ENCODE measurements around the gene PCSK6.
"Not testable (repeated sequence)": the region's sequence is repeated elsewhere in the genome, so short reads cannot be mapped to it uniquely, and the experiment has no call there.

The PCSK6 gene

DNA sequence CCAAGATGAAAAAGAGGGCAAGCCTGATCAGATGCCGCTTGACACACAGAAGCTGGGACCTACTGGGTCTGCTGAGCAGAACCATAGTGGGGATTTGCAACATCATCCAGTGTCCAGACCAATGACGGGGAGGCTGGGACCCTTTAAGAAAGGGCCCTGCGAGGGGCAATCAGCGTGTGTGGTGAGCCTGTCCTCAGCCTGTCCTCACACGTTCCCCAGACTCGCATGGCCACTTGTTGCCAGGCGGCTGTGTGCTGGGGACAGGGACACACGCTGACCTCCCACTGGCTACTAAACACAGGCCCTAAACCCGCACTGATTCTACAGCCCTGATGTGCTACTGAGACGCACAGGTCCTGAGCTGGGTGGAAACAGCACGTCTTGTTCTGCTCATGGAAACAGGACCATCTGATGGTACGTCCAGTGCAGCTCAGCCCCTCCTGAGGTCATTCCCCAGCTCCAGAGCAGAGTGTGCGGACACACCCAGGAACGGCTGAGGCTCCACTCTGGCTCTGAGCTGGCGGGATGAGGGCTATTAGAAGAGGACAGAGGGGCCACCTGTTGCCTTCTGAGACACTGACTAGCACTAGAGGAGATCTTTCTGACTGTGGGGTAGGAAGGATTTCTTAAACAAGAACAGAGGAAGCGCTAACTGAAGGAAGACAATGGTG, 24.4 kb downstream of the PCSK6 start:
- Histone ChIP-seq H3K9me3 (ENCODE audit: control insufficient read depth, insufficient read depth, low read length) (no peaks in the 10 kb centered on the region), H3K27ac (ENCODE audit: low read depth, low read length) (no peak overlapping the region), H3K4me2 (ENCODE audit: low read length) (no peak overlapping the region), H3K4me3 (ENCODE audit: low read length) (no peak overlapping the region), H3K4me1 (ENCODE audit: control insufficient read depth, low read length) (no peaks in the 10 kb centered on the region), H3K27me3 (ENCODE audit: control insufficient read depth, low read length) (no peaks in the 10 kb centered on the region), H4K20me1 (ENCODE audit: control insufficient read depth, insufficient read depth, low read depth, low read length) (no peaks in the 10 kb centered on the region), H3K36me3 (ENCODE audit: control insufficient read depth, low read length) (no peaks in the 10 kb centered on the region), H3F3A (ENCODE audit: control insufficient read depth, insufficient read depth) (no peaks in the 10 kb centered on the region), H3K9me2 (replicated peaks; ENCODE audit: control insufficient read depth, low read length) (no peaks in the 10 kb centered on the region), H3K79me2 (ENCODE audit: control insufficient read depth, low read length) (no peaks in the 10 kb centered on the region)
- TF ChIP-seq EZH2phosphoT487 (IDR thresholded peaks at IDR 0.05; ENCODE audit: borderline replicate concordance, low read length) = no peak
- no peak for TF ChIP-seq CTCF (IDR thresholded peaks at IDR 0.05; ENCODE audit: low read depth, low read length, poor library complexity, severe bottlenecking)

DNA sequence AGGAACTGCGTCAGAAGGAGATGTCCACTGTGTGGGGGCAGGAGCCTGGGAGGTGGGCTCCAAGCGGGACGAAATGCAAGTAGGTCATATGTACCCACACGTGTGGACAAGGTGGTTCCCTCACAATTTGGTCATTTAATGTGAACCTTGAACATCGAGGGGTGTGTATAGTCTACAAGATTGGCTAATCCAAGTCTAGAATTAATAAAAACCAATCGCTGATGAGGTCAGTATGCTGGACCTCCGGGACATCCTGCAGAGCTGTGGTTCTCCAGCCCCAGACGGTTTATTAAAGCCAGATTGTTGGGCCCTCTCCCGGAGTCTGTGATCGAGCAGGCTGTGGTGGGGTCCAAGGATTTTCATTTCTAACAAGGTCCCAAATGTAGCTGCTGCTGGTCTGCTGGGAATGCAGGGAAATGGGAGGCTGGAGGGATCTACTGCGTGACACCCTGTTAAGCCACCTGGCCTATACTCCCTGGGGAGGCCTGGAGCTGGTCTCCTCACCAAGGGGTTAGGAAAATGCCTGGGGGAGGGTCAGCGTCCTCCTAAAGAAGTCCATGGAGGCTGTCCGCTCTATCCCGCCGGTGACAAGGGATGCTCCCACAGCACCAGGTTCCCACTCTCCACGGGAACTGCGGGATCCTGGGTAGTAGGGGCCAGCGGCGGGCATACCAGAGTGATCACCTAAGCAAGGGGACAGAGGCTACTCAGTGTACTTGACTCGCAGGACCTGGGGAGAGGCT, 25.1 kb downstream of the PCSK6 start:
- H3K4me3 ChIP-seq (ENCODE audit: low read length) = no peak overlapping the region
- no peaks in the 10 kb centered on the region for H3K36me3 ChIP-seq (ENCODE audit: control insufficient read depth, low read length)
- no peaks in the 10 kb centered on the region for H3K9me2 ChIP-seq (replicated peaks; ENCODE audit: control insufficient read depth, low read length)
- TF ChIP-seq CTCF (IDR thresholded peaks at IDR 0.05; ENCODE audit: low read depth, low read length, poor library complexity, severe bottlenecking) (no peak), EZH2phosphoT487 (IDR thresholded peaks at IDR 0.05; ENCODE audit: borderline replicate concordance, low read length) (no peak)
- no peaks in the 10 kb centered on the region for H3F3A ChIP-seq (ENCODE audit: control insufficient read depth, insufficient read depth)
- no peaks in the 10 kb centered on the region for H3K79me2 ChIP-seq (ENCODE audit: control insufficient read depth, low read length)
- H3K4me1 ChIP-seq (ENCODE audit: control insufficient read depth, low read length) = no peaks in the 10 kb centered on the region
- no peaks in the 10 kb centered on the region for H3K27me3 ChIP-seq (ENCODE audit: control insufficient read depth, low read length)
- H3K27ac ChIP-seq (ENCODE audit: low read depth, low read length) = no peak overlapping the region
- H3K4me2 ChIP-seq (ENCODE audit: low read length) = no peak overlapping the region
- H4K20me1 ChIP-seq (ENCODE audit: control insufficient read depth, insufficient read depth, low read depth, low read length) = no peaks in the 10 kb centered on the region
- H3K9me3 ChIP-seq (ENCODE audit: control insufficient read depth, insufficient read depth, low read length) = no peaks in the 10 kb centered on the region

DNA sequence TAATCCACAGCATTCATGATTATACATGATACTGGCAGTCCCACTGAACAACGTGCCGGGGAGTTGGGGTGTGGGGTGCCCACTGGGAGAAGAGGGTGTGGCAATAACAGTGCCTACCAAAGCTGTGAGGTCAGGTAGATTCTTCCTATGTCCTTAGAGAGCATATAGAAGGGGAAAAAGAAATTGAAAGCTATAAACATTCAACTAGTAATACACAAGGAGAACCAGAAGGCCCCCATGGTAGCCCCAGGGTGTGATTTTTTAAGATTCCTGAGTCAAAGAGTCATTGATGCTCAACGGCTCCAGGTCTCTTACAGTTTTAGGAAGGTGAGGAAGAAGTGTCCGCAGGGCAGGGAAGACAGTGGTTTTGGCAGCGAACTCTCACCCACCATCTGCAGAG, 25.8 kb downstream of the PCSK6 start:
- not testable (repeated sequence) for H3K9me2 ChIP-seq (replicated peaks; ENCODE audit: control insufficient read depth, low read length); H3K79me2 ChIP-seq (ENCODE audit: control insufficient read depth, low read length); H3K4me3 ChIP-seq (ENCODE audit: low read length); H3K36me3 ChIP-seq (ENCODE audit: control insufficient read depth, low read length); H3K4me2 ChIP-seq (ENCODE audit: low read length); H3F3A ChIP-seq (ENCODE audit: control insufficient read depth, insufficient read depth); H3K9me3 ChIP-seq (ENCODE audit: control insufficient read depth, insufficient read depth, low read length); H3K27me3 ChIP-seq (ENCODE audit: control insufficient read depth, low read length); H3K27ac ChIP-seq (ENCODE audit: low read depth, low read length); H4K20me1 ChIP-seq (ENCODE audit: control insufficient read depth, insufficient read depth, low read depth, low read length); H3K4me1 ChIP-seq (ENCODE audit: control insufficient read depth, low read length)

- no peak for TF ChIP-seq EZH2phosphoT487 (IDR thresholded peaks at IDR 0.05; ENCODE audit: borderline replicate concordance, low read length)
- TF ChIP-seq CTCF (IDR thresholded peaks at IDR 0.05; ENCODE audit: low read depth, low read length, poor library complexity, severe bottlenecking) = no peak
- Histone ChIP-seq H3K27ac (ENCODE audit: low read depth, low read length) (no peak overlapping the region), H3K79me2 (ENCODE audit: control insufficient read depth, low read length) (no peaks in the 10 kb centered on the region), H3K9me3 (ENCODE audit: control insufficient read depth, insufficient read depth, low read length) (no peaks in the 10 kb centered on the region), H3K4me1 (ENCODE audit: control insufficient read depth, low read length) (no peaks in the 10 kb centered on the region), H3K9me2 (replicated peaks; ENCODE audit: control insufficient read depth, low read length) (no peaks in the 10 kb centered on the region), H3K4me2 (ENCODE audit: low read length) (no peak overlapping the region), H3K4me3 (ENCODE audit: low read length) (no peak overlapping the region), H3K27me3 (ENCODE audit: control insufficient read depth, low read length) (no peaks in the 10 kb centered on the region), H3K36me3 (ENCODE audit: control insufficient read depth, low read length) (no peaks in the 10 kb centered on the region), H3F3A (ENCODE audit: control insufficient read depth, insufficient read depth) (no peaks in the 10 kb centered on the region), H4K20me1 (ENCODE audit: control insufficient read depth, insufficient read depth, low read depth, low read length) (no peaks in the 10 kb centered on the region)
These were observed 26.2 kb downstream of the PCSK6 start for GRCh38 chr15:101463270-101463669.
